Fibroblast of skin of right biceps (primary cell): ENCODE results near the gene SOSTDC1.
"Not testable (repeated sequence)": the region's sequence is repeated elsewhere in the genome, so short reads cannot be mapped to it uniquely, and the experiment has no call there.

ENCODE experiments used
- DNase-seq: peaks from one replicate; pipeline ENCODE4 v3.0.0-alpha.2; 2013

Gene SOSTDC1, protein sequence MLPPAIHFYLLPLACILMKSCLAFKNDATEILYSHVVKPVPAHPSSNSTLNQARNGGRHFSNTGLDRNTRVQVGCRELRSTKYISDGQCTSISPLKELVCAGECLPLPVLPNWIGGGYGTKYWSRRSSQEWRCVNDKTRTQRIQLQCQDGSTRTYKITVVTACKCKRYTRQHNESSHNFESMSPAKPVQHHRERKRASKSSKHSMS

DNA sequence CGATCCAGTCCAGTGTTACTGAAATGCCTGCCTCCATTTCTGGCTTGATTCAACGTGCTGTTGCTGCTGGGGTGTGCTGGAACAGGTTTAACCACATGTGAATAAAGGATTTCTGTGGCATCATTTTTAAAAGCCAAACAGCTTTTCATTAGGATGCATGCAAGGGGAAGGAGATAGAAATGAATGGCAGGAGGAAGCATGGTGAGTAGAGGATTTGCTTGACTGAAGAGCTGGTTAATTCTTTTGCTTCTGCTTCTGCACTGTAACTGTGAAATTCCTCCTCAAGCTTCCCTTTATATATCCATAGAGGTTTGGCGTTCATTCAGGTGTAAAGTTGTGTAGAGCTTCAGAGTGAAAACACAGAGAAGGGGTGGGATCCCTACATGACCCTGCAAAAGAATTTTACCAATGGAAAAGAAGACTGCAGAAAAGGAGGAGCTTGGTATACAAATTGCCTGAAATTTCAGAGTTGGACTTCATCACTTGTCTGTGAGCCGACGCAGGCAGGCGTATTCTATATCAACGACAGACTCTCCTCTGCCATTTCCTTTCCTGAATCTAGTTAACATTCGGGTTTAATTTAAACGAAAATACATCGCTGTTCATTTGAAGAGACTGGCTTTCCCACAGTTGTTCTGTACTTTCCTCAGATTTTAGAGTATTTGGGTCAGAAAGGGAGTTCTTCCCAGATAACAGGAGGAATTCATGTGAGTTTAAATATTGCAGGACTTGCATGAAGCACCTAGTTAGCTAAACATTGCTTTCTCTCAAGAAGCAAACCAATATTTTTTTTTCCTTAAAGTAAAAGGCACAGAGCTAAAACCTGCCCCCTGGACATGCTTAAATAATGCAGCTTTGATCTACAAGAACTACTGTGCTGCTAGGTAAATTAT is at the start of gene SOSTDC1:
Gene SOSTDC1 (minus strand): TSS at position 270 of the 893 bp plus-strand sequence. CDS start 70 bp downstream, at position 200.
- peak; percentile 12 for DNase-seq

DNA sequence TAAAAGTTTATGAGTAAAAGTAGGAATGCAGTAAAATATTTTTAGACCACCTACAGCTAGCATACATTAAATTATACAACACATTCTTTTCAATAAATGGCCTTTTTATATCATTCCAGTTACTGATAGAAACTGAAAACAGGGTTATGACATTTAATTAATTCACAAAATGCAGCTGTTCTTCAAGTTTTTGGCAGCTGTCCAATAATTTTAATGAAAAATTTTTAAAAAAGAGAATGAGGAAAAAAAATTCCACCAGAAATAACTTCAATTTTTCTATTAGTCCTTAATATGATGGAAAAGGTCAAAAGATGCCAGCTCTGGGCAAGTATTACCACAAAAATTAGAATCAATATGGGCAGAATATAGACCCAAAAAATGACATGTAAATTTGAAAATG is 49.2 kb upstream of the SOSTDC1 start:
- no peak for DNase-seq

DNA sequence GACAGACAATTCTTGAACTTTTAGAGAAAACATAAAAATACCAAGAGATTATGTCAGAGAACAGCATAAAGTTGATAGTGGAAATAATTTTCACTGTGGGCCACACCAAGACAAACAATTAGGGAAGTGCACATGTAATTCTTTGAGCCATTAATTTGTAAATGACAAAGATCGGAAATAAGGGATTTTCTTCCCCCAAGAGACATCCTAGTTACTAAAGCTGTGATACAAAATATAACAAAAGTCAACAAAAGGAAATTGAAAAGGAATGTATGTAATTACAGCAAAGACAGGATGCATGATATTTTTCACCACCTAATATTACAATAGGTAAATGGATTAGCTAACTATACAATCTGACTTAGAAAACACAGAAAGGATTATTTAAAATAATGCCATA is 48.7 kb upstream of the SOSTDC1 start:
- DNase-seq = no peak

DNA sequence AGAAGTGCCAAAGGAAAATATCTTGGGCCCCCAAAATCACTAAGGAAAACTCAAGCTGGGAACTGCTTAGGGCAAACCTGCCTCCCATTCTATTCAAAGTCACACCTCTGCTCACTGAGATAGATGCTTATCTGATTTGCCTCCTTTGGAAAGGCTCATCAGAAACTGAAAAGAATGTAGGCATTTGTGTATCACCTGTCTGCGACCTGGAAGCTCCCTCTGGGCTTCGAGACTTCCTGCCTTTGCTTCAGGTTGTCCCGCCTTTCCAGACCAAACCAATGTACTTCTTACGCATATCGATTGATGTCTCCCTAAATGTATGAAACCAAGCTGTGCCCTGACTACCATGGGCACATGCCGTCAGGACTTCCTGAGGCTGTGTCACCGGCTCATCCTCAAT is 46.6 kb upstream of the SOSTDC1 start:
- DNase-seq = no peak

DNA sequence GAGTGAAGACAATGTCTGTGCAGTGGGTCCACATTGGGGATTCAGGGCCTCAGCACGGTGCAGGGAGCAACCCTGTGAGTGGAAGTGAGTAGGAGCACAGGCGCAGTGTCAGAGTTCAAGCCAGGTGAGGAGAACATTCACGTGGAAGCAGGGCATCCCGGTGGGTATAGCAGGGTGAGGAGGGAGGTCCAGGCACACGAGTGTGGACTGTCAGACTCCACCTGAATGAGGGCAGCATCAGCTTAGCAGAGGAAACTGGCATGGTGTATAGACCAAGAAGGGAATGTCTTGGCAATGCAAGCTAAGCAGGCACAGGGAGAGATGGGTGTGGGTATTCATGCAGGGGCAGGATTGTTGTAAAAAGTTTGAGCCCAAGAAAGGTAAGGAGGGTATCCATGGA is 45.8 kb upstream of the SOSTDC1 start:
- DNase-seq = no peak

DNA sequence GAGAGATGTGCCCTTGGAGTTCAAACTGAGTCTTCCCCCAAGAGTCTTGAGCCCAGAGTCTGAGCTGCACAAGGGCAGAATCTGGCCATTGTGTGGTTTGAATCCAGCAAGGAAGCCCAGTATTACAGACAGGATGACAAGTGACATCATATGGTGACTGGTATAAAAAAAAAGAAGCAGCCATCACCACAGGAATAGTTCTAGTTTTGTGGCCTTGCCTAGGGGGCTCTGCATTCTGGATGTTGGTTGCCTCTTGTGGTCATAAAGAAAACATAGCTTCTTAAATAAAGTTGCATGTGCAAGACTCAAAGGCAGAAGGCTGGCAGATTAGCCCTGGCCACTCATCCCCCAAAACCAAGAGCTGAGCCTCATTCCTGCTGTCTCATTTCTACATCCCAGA is 44.3 kb upstream of the SOSTDC1 start:
- DNase-seq = peak; percentile 3

DNA sequence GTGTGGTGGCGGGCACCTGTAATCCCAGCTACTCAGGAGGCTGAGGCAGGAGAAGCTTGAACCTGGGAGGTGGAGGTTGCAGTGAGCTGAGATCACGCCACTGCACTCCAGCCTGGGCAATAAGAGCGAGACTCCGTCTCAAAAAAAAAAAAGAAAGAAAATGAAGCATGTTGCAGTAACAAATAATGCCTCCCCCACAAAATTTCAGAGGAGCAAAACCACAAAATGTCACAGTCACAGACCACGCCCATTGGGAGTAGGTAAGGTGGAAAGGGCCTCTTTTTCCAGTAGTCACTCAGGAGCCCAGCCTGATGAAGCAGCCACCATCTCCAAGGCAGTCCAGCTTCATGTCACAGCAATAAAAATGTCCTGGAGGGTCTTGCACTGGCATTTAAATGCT is 40.9 kb upstream of the SOSTDC1 start:
- DNase-seq = not testable (repeated sequence)

DNA sequence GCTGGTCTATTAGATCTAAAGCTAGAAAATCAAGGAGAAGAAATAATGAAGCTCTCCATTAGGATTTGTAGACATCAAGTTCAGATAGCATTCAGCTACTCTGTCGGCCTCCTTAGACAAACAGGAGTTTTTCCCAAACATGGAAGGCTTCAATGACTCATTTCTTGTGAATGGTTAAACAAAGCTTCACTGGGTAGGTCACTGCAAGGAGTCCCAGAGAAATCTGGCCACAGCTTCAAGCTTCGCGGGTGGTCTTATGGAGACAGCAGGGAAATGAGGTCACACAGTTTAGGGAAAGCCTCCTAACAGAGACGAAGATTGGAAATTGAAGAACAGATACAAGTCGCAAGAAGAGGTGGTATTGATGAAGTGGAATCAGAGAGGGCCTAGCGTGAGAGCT is 38.5 kb upstream of the SOSTDC1 start:
- peak; percentile 71 for DNase-seq

DNA sequence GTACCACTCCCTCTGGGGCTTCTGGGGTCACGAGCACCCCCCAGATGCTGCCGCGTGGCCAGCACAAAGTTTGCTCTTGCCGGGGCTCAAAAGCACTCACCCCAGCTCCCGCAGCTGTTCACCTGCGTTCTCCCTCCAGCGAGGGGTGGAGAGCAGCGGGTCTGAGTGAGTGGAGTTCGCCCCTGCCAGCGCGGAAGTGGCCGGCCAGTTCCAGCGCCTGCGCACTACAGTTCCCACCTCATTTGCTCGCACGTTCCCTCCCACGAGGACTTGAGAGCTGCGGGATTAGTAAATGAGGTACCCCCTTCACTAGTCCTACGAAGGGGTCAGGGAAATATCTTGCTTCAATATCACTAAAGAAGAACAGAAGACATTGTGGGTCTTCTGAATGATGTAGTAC is 36.8 kb upstream of the SOSTDC1 start:
- DNase-seq = no peak

DNA sequence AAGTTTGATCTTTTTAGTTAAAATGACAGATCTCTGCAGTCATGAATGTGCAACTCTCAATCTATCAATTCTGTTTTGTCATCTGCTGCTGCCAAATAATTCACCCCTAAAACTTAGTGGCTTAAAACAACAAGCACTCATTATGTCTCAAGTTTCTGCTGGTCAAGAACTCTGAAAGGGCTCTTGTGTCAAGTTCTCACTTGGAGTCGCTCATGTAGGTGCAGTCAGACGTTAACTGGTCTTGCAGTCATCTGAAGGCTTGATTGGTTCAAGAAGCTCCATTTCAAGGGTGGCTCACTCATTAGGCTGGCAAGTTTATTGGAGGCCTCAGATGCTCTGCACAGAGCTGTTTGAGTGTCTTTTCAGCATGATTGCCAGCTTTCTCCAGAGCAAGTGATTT is 32.6 kb upstream of the SOSTDC1 start:
- DNase-seq = no peak

DNA sequence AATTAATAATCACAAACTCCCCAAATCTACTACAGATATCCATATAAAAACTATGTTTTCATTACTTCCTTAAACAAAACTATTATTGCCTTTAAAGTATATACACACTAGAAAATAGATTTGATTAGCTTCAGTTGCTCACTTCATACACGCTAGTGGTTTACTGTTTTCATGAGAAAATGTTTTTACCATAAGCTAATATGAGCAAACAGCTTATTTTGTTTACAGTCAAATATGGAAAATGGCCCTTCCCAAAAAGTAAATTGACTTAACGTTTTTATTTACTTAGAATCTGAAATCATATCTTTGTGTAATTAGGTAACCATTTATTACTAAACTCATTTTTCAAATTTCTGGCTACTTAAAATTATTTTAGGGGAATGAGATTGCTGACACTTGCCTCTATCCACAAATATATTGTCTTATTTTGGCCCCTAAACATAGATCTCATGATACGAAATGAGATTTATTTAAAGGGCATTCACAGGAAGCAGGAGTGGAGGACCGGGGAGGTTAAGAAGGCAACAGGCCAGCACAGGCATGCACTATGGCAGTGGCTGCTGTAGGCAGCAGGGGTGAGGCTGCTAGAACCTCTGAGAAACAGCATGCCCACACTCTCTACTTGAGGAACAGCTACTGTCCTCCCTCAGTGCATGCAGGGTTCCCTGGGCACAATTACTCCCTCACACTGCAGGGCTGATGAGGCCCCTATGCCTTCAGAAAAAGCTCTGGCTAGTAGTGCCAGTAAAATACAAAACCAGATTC is 29.6 kb upstream of the SOSTDC1 start:
- DNase-seq = no peak

DNA sequence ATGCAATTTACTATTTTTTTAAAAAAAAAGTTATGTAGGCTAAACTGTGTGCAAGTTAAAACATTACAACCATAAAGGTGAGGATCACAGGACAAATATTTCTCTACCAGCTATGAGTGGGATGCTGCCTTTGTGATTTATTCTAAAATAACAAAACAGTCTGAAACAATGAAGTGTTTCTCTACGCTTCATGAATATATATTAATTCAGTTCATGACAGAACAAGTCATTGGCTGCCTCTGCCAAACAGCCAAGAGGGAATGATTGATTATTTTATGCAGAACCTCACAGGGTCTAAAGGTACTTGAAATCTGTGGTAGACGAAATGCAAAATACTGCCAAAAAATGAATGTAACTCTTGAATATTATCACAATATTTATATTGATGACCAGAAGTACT is 29.0 kb upstream of the SOSTDC1 start:
- DNase-seq = no peak

DNA sequence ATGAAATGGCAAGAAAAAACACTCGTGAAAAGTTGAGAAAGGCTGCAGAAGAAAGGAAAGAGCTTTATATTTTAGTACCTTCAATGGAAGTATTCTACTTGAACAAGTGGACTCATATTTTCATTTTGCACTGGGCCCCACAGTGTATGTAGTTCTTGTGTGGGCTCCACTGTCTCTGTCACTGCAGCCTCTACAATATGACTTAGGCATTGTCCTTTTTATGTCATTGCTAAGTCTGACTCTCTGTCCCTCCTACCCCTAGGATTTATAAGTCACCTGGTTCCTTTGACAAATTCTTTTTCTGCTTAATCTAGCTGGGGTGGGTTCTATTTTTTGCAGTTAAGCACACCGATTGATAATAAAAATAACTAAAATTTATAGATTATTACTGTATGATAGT is 27.7 kb upstream of the SOSTDC1 start:
- no peak for DNase-seq

DNA sequence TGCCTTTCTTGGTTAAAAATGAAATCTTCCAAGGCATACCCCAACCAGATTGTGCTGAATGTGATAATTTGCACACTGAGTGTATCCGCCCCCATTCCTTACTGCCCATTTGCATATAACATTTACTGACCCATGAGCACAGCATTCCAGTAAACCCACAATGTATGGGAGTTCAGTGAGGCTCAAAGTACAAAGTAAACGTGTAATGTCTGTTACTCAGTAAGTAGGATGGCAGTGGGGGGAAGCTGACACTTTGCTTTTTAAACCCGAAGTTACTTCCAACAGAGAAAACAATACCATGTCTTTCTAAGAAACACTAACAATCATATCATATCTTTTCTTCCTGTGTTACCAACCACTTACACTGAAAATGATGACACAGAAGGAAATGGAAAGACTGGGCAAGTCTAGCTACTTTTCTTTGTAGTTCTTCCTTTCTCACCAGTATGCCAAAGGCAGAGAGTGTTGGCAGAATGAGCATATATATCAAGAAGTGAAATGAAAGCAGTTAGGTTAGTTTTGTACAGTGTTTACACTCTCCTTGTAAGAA is 27.1 kb upstream of the SOSTDC1 start:
- peak; percentile 52 for DNase-seq

DNA sequence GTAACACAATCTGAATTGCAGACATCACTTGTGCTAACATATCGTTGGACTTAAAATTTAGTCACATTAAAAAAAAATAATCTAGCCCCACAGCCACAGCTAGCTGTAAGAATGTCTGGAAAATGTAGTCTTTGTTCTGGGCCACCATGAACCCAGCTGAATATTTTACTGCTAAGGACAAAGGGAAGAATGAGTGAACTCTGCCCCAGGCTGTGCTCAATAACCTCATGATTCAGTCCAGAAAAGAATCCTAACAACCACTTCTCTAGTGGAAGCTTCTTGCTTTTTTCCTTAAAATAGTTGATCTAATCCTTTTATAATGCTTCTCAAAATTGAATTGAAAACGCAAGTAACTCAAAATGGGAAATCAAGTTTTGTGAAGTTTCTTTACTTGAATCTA is 25.6 kb upstream of the SOSTDC1 start:
- no peak for DNase-seq

DNA sequence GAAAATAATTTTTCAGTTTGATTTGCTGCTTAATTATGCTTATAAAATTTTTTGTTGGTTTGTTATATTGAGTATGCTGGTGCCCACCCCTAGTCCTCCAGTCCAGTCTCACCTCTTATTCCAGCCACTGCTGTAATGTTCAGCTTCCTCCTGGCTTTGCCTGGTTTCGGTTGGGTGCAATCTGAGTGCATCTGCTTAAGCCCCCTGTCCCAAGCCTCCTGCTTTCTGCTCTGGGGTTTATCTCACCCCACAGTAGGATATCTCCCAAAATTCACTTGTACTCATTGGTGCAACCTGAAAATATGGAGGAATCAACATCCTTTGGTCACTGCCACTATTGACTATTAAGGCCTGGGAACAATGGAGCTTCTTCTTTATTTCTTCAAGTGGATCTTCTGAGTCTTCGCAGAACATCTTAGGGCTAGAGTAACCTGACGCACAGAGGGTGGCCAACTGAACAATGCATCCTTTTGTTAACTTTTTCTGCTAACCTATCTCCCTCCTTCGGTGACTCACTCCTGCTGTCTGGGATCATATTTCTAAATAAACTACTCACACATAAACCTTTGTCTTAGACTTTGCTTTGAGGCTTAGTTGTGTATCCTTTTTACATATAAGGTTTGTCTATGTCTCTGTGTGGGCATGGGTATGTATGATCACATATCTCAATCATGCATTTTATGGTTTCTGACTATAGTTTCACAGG is 19.1 kb upstream of the SOSTDC1 start:
- peak; percentile 11 for DNase-seq

DNA sequence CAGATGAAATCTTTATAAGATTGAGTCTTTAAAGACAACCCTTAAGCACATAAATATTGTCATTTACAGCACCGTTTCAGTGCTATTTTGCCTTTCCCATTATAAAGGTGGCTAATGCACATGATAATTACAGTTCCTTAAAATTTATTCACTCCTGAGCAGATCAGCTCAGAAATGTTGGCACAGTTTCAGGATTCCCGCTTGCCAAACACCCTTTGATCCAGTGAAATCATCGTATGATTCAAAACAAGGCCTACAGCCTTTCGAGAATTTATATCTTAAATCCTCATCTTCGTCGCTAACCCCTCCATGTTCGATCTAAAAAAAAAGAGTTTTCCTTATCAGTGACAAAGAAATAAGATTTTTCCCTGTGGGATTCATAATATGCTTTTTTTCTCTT is 14.1 kb upstream of the SOSTDC1 start:
- DNase-seq = no peak

DNA sequence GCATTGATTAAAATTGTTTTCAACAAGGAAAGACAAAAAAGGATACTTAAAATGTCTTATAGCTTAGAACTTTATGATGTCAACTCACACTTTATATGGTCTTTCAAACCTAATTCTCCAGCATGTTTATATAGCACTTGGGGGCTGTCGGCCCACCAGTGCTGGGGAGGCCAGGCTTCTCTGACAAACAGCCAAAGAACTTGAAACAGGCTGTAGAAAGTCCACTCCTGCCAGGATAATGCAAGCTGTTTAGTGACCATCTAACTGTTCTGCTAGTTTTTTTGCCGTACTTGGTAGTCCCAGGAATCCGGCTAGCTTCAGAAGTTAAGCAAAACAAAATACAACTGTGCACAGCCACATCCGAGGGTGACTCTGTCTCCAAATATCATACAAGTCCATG is 13.6 kb upstream of the SOSTDC1 start:
- no peak for DNase-seq

DNA sequence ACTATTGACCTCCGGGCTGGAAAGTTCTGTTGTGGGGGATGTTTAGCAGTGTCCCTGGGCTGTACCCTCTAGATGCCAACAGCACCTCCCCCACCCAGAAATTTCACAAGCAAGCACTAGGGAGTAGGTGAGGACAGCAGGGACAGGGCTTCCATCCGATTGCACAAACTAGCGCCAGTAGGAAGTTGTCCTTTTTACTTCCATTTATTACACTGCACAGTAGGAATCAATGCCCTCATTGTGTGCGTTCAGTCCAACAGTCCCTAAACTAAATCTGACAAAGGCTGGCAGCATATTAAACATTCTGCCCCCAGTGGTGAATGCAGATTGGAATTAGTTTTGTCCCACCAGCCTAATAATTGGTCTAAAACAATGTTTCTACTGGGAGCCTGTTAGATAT is 6.4 kb upstream of the SOSTDC1 start:
- DNase-seq = no peak

DNA sequence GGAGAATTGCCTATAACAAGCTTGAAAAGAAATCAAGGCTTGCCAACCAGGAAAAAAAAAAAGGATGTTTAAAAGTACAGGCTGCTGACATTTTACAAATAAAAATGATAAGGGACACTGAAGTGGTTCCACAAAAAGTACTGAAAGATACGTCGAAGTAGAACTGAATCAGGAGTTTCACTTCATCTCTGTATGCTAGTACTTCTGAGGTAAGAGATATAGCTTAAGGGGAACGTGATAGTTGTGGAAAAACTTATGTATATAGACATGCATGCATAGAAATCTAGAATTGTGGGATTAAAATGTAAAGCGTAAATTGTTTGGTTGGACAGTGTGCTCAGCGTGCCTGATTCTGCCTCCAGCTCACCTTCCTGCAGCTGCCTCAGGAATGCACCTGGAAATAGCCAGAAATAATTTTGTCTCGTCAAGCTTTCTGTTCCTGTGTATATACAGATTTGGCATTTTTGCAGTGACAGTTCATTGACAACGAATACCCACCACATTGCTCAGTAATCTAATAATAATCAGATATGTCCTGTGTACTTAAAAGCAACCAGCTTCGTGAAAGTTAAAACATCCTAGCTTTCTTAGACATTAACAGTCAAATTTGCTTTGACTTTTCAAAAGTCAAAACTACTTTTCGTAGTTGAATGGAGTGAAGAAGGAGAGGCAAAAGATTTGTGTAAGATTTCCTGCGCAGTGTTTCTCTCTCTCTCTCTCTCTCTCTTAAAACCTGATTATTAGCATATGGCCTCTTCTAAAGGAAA is 1.4 kb downstream of the SOSTDC1 start:
- DNase-seq = no peak

DNA sequence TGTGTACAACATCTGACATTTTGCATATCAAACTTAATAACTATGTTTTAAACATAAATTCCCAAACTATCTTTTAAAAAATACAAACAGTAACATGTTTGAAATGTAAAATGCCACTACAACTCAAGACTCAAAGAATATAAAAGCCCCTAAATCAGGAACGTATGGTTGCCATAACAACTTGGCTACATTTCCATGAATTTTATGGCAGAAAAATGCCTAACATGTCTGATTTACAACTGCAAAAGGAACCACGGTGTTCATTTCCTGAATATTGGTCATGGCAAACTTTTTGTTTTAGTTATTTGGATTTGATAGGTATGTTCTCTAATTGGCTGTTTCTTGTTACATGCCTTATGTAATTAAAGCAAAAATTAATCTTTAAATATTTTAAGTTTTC is 2.0 kb downstream of the SOSTDC1 start:
- DNase-seq = peak; percentile 43

DNA sequence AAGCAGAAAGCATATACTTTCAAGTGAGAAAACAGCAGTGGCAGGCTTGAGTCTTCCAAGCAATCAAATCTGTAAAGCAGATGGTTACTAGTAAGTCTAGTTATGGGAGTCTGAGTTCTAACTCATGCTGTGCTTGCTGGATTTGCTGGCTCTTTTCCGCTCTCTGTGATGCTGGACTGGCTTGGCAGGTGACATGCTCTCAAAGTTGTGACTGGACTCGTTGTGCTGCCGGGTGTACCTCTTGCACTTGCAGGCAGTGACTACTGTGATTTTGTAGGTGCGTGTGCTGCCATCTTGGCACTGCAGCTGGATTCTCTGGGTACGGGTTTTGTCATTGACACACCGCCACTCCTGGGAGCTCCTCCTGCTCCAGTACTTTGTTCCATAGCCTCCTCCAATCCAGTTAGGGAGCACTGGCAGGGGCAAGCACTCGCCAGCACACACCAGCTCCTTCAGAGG is 3.1 kb downstream of the SOSTDC1 start:
- no peak for DNase-seq
